ENCODE results near the gene SNX30. TPM values are rescaled to one million over a fixed set of nuclear protein-coding genes. Genes with fewer than 3 reads are reported as not detected.

SNX30 gene
- total and polyA plus RNA-seq, 4 donors = 1.8 to 13.5 (median 6.5) TPM

DNA sequence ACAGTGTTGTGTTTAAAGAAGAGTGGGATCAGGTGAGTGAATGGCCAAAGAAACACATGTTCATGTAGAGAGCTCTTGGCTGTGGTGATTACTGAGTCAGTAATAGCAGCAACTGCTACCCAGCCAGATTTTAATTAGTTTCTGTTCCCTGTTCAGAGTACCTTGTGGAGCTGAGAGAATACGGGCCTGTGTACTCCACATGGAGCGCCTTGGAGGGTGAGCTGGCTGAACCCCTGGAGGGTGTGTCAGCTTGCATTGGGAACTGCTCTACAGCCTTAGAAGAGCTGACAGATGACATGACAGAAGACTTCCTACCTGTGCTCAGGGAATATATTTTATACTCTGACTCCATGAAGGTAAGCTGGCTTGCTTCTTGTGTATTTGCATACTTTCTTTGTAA lies 87.8 kb downstream of the SNX30 start:
- TF ChIP-seq, protein P1, sequence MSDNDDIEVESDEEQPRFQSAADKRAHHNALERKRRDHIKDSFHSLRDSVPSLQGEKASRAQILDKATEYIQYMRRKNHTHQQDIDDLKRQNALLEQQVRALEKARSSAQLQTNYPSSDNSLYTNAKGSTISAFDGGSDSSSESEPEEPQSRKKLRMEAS (IDR thresholded peaks at IDR 0.05) = no peak
- no peak for TF ChIP-seq EGR1 (IDR thresholded peaks at IDR 0.05; ENCODE audit: low read depth in 2 of 2)
- no peak for TF ChIP-seq RAD21 (IDR thresholded peaks at IDR 0.05)
- TF ChIP-seq GABPA (IDR thresholded peaks at IDR 0.05 in 1 of 2, conservative IDR thresholded peaks at IDR 0.05 in 1 of 2) = no peak
- TF ChIP-seq, protein P2, sequence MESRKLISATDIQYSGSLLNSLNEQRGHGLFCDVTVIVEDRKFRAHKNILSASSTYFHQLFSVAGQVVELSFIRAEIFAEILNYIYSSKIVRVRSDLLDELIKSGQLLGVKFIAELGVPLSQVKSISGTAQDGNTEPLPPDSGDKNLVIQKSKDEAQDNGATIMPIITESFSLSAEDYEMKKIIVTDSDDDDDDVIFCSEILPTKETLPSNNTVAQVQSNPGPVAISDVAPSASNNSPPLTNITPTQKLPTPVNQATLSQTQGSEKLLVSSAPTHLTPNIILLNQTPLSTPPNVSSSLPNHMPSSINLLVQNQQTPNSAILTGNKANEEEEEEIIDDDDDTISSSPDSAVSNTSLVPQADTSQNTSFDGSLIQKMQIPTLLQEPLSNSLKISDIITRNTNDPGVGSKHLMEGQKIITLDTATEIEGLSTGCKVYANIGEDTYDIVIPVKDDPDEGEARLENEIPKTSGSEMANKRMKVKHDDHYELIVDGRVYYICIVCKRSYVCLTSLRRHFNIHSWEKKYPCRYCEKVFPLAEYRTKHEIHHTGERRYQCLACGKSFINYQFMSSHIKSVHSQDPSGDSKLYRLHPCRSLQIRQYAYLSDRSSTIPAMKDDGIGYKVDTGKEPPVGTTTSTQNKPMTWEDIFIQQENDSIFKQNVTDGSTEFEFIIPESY (IDR thresholded peaks at IDR 0.05) = no peak
- TF ChIP-seq SP1 (IDR thresholded peaks at IDR 0.05) = no peak
- no peak for TF ChIP-seq JUND (IDR thresholded peaks at IDR 0.05)
- TF ChIP-seq, protein P3, sequence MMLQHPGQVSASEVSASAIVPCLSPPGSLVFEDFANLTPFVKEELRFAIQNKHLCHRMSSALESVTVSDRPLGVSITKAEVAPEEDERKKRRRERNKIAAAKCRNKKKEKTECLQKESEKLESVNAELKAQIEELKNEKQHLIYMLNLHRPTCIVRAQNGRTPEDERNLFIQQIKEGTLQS (IDR thresholded peaks at IDR 0.05) = no peak
- no peak for TF ChIP-seq FOXA2 (IDR thresholded peaks at IDR 0.05)
- no peak for TF ChIP-seq REST (IDR thresholded peaks at IDR 0.05)
- Histone ChIP-seq H3K27ac (ENCODE audit: low read depth in 1 of 2, low read length in 2 of 2) (no peak overlapping the region), H3K4me1 (ENCODE audit: control insufficient read depth in 4 of 4, insufficient read depth in 4 of 4, low read length in 3 of 4) (peaks cover 0 to 14% (median 3%) of the 10 kb centered on the region in 4 donors), H3K9me3 (ENCODE audit: control insufficient read depth in 4 of 4, low read length in 3 of 4) (no peaks in the 10 kb centered on the region), H3K4me3 (ENCODE audit: low read depth in 1 of 3, low read length in 3 of 3) (no peak overlapping the region), H3K9ac (ENCODE audit: low read depth in 1 of 2, low read length in 2 of 2) (no peak overlapping the region), H3K27me3 (ENCODE audit: control insufficient read depth in 4 of 4, insufficient read depth in 4 of 4, low read length in 3 of 4) (no peaks in the 10 kb centered on the region), H3K36me3 (ENCODE audit: control insufficient read depth in 4 of 4, insufficient read depth in 3 of 4, low read depth in 1 of 4, low read length in 3 of 4) (peaks cover 0 to 8% (median 1%) of the 10 kb centered on the region in 4 donors)
- no peak for DNase-seq (ENCODE audit: low spot score)
- 90% methylated on average over 2 of the region's 2 CpGs for WGBS

DNA sequence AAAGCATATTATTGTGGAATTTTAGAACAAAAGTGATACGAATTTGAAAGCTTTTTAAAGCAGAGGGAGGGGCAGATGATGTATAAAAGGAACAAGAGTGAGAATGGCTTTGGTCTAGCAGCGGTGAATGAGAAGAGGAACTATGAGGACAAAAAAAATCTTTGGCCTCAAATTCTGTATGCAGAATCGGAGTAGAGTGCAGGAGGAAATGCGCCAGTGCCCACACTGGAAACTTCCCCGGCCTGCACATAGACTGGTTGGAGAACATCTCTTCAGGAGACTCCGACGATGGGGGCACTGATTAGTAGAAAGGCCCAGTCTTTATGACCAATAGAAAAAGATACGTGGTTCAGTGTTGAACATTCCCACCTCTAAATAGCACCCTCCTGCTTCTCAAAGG lies 88.8 kb downstream of the SNX30 start:
- H3K9me3 ChIP-seq (ENCODE audit: control insufficient read depth in 4 of 4, low read length in 3 of 4) = no peaks in the 10 kb centered on the region

More for the DNA sequence above, 88.8 kb downstream of the SNX30 start:
- TF ChIP-seq RXRA (IDR thresholded peaks at IDR 0.05) (no peak), YY1 (IDR thresholded peaks at IDR 0.05) (no peak), GABPA (IDR thresholded peaks at IDR 0.05 in 1 of 2, conservative IDR thresholded peaks at IDR 0.05 in 1 of 2) (no peak), EGR1 (IDR thresholded peaks at IDR 0.05; ENCODE audit: low read depth in 2 of 2) (no peak), CTCF (IDR thresholded peaks at IDR 0.05; ENCODE audit: low read depth, low read length, missing input control) (no peak), HNF4A (conservative IDR thresholded peaks at IDR 0.05) (no peak), SP1 (IDR thresholded peaks at IDR 0.05) (no peak), FOXA2 (IDR thresholded peaks at IDR 0.05) (no peak), TAF1 (conservative IDR thresholded peaks at IDR 0.05) (no peak), JUND (IDR thresholded peaks at IDR 0.05) (no peak)
- TF ChIP-seq, protein P3 (IDR thresholded peaks at IDR 0.05) = no peak
- TF ChIP-seq, protein P1 (IDR thresholded peaks at IDR 0.05) = no peak
- Histone ChIP-seq H3K4me1 (ENCODE audit: control insufficient read depth in 4 of 4, insufficient read depth in 4 of 4, low read length in 3 of 4) (peaks cover 0 to 14% (median 3%) of the 10 kb centered on the region in 4 donors), H3K27me3 (ENCODE audit: control insufficient read depth in 4 of 4, insufficient read depth in 4 of 4, low read length in 3 of 4) (no peaks in the 10 kb centered on the region), H3K36me3 (ENCODE audit: control insufficient read depth in 4 of 4, insufficient read depth in 3 of 4, low read depth in 1 of 4, low read length in 3 of 4) (peaks cover 0 to 8% (median 1%) of the 10 kb centered on the region in 4 donors), H3K9ac (ENCODE audit: low read depth in 1 of 2, low read length in 2 of 2) (no peak overlapping the region), H3K27ac (ENCODE audit: low read depth in 1 of 2, low read length in 2 of 2) (no peak overlapping the region), H3K4me3 (ENCODE audit: low read depth in 1 of 3, low read length in 3 of 3) (no peak overlapping the region)
- WGBS = 92% methylated on average over 8 of the region's 8 CpGs
- no peak for DNase-seq (ENCODE audit: low spot score)

All from liver (tissue), 9 donors.